GM23338 (cell line): ENCODE data around the gene RPP21. TPM values are rescaled to one million over a fixed set of nuclear protein-coding genes. Genes with fewer than 3 reads are reported as not detected.

Source experiments
- ATAC-seq: fragments of 200-7000 bp; cut with Tn5 transposase; 3 replicates; pipeline ENCODE4 v1.9.1; 2020
- DNase-seq: peaks from one replicate; pipeline ENCODE4 v3.0.0-alpha.2; 2015; ENCODE audit warnings: low spot score
- H2AFZ ChIP-seq: fragments of 200-600 bp; sonication (generic); 2 replicates; pipeline ENCODE4 v1.8.0; 2016; ENCODE audit warnings: antibody characterized with exemption, mild to moderate bottlenecking, moderate library complexity
- H3F3A ChIP-seq: fragments of 200-600 bp; sonication (generic); replicated peaks from 2 replicates; pipeline ENCODE4 v1.8.0; 2017; ENCODE audit warnings: antibody characterized with exemption, mixed run types, low read depth
- H3K27ac ChIP-seq: fragments of 200-600 bp; sonication (generic); 2 replicates; pipeline ENCODE4 v1.6.1; 2016; ENCODE audit warnings: low read depth
- H3K27me3 ChIP-seq: fragments of 200-600 bp; sonication (generic); 2 replicates; pipeline ENCODE4 v1.8.0; 2016; ENCODE audit warnings: mild to moderate bottlenecking, mixed run types, moderate library complexity; ENCODE audit not compliant: insufficient read depth
- H3K36me3 ChIP-seq: fragments of 200-600 bp; sonication (generic); 2 replicates; pipeline ENCODE4 v1.8.0; 2016; ENCODE audit warnings: mild to moderate bottlenecking; ENCODE audit not compliant: insufficient read depth
- H3K4me1 ChIP-seq: fragments of 200-600 bp; sonication (generic); 2 replicates; pipeline ENCODE4 v1.8.0; 2016; ENCODE audit warnings: mild to moderate bottlenecking, moderate library complexity; ENCODE audit not compliant: insufficient read depth
- H3K4me2 ChIP-seq: fragments of 200-600 bp; sonication (generic); 2 replicates; pipeline ENCODE4 v1.7.1; 2017; ENCODE audit warnings: mixed run types
- H3K4me3 ChIP-seq: fragments of 200-600 bp; sonication (generic); 2 replicates; pipeline ENCODE4 v1.6.1; 2016; ENCODE audit warnings: mixed run types
- H3K79me2 ChIP-seq: fragments of 200-600 bp; sonication (generic); replicated peaks from 2 replicates; pipeline ENCODE4 v1.8.0; 2017; ENCODE audit warnings: mild to moderate bottlenecking; ENCODE audit not compliant: insufficient read depth
- H3K9me2 ChIP-seq: fragments of 200-600 bp; sonication (generic); 2 replicates; pipeline ENCODE4 v1.8.0; 2017; ENCODE audit not compliant: insufficient read depth
- H4K20me1 ChIP-seq: fragments of 200-600 bp; sonication (generic); replicated peaks from 2 replicates; pipeline ENCODE4 v1.8.0; 2017; ENCODE audit warnings: mild to moderate bottlenecking; ENCODE audit not compliant: insufficient read depth
- H3K27ac Mint-ChIP-seq: 2 replicates; pipeline ENCODE4 v1.8.0; 2020; ENCODE audit warnings: inconsistent platforms, mild to moderate bottlenecking, moderate library complexity, mixed read lengths
- H3K27me3 Mint-ChIP-seq: 3 replicates; pipeline ENCODE4 v1.8.0; 2022; ENCODE audit warnings: low read depth, mild to moderate bottlenecking, moderate library complexity, mixed read lengths, inconsistent platforms; ENCODE audit not compliant: insufficient read depth, poor library complexity
- H3K36me3 Mint-ChIP-seq: 3 replicates; pipeline ENCODE4 v1.8.0; 2021; ENCODE audit warnings: low read depth, mild to moderate bottlenecking, inconsistent platforms, moderate library complexity, mixed read lengths
- H3K4me1 Mint-ChIP-seq: 3 replicates; pipeline ENCODE4 v1.8.0; 2020; ENCODE audit warnings: mild to moderate bottlenecking, inconsistent platforms, mixed read lengths
- H3K4me3 Mint-ChIP-seq: 3 replicates; pipeline ENCODE4 v1.8.0; 2021; ENCODE audit warnings: moderate library complexity, mild to moderate bottlenecking, inconsistent platforms, mixed read lengths
- H3K9me3 Mint-ChIP-seq: 3 replicates; pipeline ENCODE4 v1.8.0; 2020; ENCODE audit warnings: moderate library complexity, mild to moderate bottlenecking, inconsistent platforms, mixed read lengths
- CREB1 ChIP-seq: fragments of 250-450 bp; sonication (Bioruptor Pico); IDR thresholded peaks from 2 replicates; pipeline ENCODE4 v1.5.0; 2020; ENCODE audit warnings: low read depth, mild to moderate bottlenecking, moderate library complexity
- EZH2 ChIP-seq: fragments of 200-600 bp; sonication (generic); IDR thresholded peaks from one replicate; pipeline ENCODE4 v1.8.0; 2017; ENCODE audit warnings: antibody characterized with exemption, mild to moderate bottlenecking, low read depth; ENCODE audit not compliant: unreplicated experiment
- EZH2phosphoT487 ChIP-seq: fragments of 200-600 bp; sonication (generic); IDR thresholded peaks from one replicate; pipeline ENCODE4 v1.8.1; 2018; ENCODE audit warnings: antibody characterized with exemption; ENCODE audit not compliant: unreplicated experiment
- JUNB ChIP-seq: IDR thresholded peaks from one replicate; pipeline ENCODE4 v1.6.1; 2016; ENCODE audit warnings: antibody characterized with exemption; ENCODE audit not compliant: unreplicated experiment
- NANOG ChIP-seq: IDR thresholded peaks from 2 replicates; pipeline ENCODE4 v1.6.1; 2016; ENCODE audit warnings: antibody characterized with exemption, borderline replicate concordance
- POLR2AphosphoS5 ChIP-seq: IDR thresholded peaks from 2 replicates; pipeline ENCODE4 v1.6.1; 2016; ENCODE audit warnings: antibody characterized with exemption, low read depth
- STAT1 ChIP-seq: IDR thresholded peaks from one replicate; pipeline ENCODE4 v1.6.1; 2016; ENCODE audit warnings: antibody characterized with exemption; ENCODE audit not compliant: unreplicated experiment
- ZNF114 ChIP-seq: fragments of 250-450 bp; sonication (Bioruptor Pico); IDR thresholded peaks from 2 replicates; pipeline ENCODE4 v1.5.0; 2020; ENCODE audit warnings: mild to moderate bottlenecking, moderate library complexity
- ZNF331 ChIP-seq: fragments of 250-450 bp; sonication (Bioruptor Pico); IDR thresholded peaks from 2 replicates; pipeline ENCODE4 v1.5.0; 2020; ENCODE audit warnings: low read depth, mild to moderate bottlenecking, moderate library complexity
- polyA plus RNA-seq: library from polyadenylated mRNA; unstranded; fragments of >200 nt; fragmentation: Nextera tagmentation; extraction: Ambion mirVana; gene quantifications from 2 replicates; pipeline ENCODE4 v1.2.1, GENCODE V29; 2016
- total RNA-seq: library from RNA; depleted of rRNA; stranded (reverse); fragments of >200 nt; shearing (Covaris generic); gene quantifications from 2 replicates; pipeline ENCODE4 v1.2.3, GENCODE V29; 2014
- TF ChIP-seq, protein P1 (sequence below), 2 experiments: fragments of 200-600 bp in 1 of 2; sonication (generic) in 1 of 2; conservative IDR thresholded peaks; 2 replicates each; pipeline versions ENCODE4 v1.5.1 to v1.6.1; 2016 to 2017; ENCODE audit warnings: antibody characterized with exemption in 2 of 2, low read depth in 2 of 2, mild to moderate bottlenecking in 2 of 2, moderate library complexity in 1 of 2
- TF ChIP-seq, protein P2 (sequence below): IDR thresholded peaks from one replicate; pipeline ENCODE4 v1.6.1; 2018; ENCODE audit warnings: antibody characterized with exemption; ENCODE audit not compliant: unreplicated experiment
- TF ChIP-seq, protein P3 (sequence below): fragments of 250-450 bp; sonication (Bioruptor Pico); IDR thresholded peaks from 2 replicates; pipeline ENCODE4 v1.5.0; 2020; ENCODE audit warnings: mild to moderate bottlenecking, moderate library complexity
- TF ChIP-seq, protein P4 (sequence below): IDR thresholded peaks from 2 replicates; pipeline ENCODE4 v1.6.1; 2016; ENCODE audit warnings: antibody characterized with exemption

The RPP21 gene
- total and polyA plus RNA-seq, 2 experiments from 2014 or later = 63.7 to 161 TPM

DNA sequence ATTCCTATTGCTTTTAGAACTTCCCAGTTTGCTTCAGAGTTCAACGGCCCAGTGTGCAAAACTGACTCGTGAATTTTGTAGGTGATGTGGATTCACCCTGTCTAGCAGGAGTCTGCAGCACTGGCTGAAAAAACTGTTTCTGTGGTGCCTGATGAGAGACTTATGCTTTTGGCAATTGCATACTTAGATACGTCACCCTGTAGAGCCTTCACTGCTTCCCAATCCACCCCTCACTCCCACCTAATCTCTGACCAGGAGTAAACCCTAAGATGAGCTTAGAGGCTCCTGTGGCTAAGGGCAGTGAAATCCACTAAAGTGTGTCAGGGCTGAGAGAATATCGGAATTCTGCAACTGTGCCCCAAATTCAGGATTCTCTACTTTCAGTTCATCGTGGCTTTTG, 14.3 kb downstream of the RPP21 start:
- Mint-ChIP-seq H3K27me3 (peaks cover 8% of the 10 kb centered on the region), H3K27ac (no peak overlapping the region), H3K4me3 (no peak overlapping the region), H3K4me1 (peaks cover 5% of the 10 kb centered on the region; the same call in 2 of the 3 replicates), H3K36me3 (no peaks in the 10 kb centered on the region), H3K9me3 (no peaks in the 10 kb centered on the region; the same call in 2 of the 3 replicates)
- no peaks in the 10 kb centered on the region for H4K20me1 ChIP-seq
- peaks cover 7% of the 10 kb centered on the region; the same call in 1 of the 2 replicates for H3K4me1 ChIP-seq
- ATAC-seq (no peak), DNase-seq (no peak)
- no peaks in the 10 kb centered on the region; the same call in 1 of the 2 replicates for H3F3A ChIP-seq
- no peak overlapping the region for H3K4me3 ChIP-seq
- peak overlapping the region; percentile 33; the same call in 1 of the 2 replicates for H2AFZ ChIP-seq
- H3K9me2 ChIP-seq = no peaks in the 10 kb centered on the region
- H3K4me2 ChIP-seq = no peak overlapping the region
- H3K27ac ChIP-seq = no peak overlapping the region
- H3K27me3 ChIP-seq = peaks cover 26% of the 10 kb centered on the region
- H3K36me3 ChIP-seq = no peaks in the 10 kb centered on the region
- TF ChIP-seq, protein P1, sequence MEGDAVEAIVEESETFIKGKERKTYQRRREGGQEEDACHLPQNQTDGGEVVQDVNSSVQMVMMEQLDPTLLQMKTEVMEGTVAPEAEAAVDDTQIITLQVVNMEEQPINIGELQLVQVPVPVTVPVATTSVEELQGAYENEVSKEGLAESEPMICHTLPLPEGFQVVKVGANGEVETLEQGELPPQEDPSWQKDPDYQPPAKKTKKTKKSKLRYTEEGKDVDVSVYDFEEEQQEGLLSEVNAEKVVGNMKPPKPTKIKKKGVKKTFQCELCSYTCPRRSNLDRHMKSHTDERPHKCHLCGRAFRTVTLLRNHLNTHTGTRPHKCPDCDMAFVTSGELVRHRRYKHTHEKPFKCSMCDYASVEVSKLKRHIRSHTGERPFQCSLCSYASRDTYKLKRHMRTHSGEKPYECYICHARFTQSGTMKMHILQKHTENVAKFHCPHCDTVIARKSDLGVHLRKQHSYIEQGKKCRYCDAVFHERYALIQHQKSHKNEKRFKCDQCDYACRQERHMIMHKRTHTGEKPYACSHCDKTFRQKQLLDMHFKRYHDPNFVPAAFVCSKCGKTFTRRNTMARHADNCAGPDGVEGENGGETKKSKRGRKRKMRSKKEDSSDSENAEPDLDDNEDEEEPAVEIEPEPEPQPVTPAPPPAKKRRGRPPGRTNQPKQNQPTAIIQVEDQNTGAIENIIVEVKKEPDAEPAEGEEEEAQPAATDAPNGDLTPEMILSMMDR (conservative IDR thresholded peaks at IDR 0.05; ENCODE audit: low read depth in 2 of 2) = no peak
- TF ChIP-seq ZNF331 (no peak), NANOG (no peak), CREB1 (no peak), STAT1 (no peak), EZH2 (no peak), JUNB (no peak), ZNF114 (CRISPR knock-in tag) (no peak), POLR2AphosphoS5 (no peak), EZH2phosphoT487 (no peak)
- TF ChIP-seq, protein P2, sequence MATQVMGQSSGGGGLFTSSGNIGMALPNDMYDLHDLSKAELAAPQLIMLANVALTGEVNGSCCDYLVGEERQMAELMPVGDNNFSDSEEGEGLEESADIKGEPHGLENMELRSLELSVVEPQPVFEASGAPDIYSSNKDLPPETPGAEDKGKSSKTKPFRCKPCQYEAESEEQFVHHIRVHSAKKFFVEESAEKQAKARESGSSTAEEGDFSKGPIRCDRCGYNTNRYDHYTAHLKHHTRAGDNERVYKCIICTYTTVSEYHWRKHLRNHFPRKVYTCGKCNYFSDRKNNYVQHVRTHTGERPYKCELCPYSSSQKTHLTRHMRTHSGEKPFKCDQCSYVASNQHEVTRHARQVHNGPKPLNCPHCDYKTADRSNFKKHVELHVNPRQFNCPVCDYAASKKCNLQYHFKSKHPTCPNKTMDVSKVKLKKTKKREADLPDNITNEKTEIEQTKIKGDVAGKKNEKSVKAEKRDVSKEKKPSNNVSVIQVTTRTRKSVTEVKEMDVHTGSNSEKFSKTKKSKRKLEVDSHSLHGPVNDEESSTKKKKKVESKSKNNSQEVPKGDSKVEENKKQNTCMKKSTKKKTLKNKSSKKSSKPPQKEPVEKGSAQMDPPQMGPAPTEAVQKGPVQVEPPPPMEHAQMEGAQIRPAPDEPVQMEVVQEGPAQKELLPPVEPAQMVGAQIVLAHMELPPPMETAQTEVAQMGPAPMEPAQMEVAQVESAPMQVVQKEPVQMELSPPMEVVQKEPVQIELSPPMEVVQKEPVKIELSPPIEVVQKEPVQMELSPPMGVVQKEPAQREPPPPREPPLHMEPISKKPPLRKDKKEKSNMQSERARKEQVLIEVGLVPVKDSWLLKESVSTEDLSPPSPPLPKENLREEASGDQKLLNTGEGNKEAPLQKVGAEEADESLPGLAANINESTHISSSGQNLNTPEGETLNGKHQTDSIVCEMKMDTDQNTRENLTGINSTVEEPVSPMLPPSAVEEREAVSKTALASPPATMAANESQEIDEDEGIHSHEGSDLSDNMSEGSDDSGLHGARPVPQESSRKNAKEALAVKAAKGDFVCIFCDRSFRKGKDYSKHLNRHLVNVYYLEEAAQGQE = no peak
- TF ChIP-seq, protein P3, sequence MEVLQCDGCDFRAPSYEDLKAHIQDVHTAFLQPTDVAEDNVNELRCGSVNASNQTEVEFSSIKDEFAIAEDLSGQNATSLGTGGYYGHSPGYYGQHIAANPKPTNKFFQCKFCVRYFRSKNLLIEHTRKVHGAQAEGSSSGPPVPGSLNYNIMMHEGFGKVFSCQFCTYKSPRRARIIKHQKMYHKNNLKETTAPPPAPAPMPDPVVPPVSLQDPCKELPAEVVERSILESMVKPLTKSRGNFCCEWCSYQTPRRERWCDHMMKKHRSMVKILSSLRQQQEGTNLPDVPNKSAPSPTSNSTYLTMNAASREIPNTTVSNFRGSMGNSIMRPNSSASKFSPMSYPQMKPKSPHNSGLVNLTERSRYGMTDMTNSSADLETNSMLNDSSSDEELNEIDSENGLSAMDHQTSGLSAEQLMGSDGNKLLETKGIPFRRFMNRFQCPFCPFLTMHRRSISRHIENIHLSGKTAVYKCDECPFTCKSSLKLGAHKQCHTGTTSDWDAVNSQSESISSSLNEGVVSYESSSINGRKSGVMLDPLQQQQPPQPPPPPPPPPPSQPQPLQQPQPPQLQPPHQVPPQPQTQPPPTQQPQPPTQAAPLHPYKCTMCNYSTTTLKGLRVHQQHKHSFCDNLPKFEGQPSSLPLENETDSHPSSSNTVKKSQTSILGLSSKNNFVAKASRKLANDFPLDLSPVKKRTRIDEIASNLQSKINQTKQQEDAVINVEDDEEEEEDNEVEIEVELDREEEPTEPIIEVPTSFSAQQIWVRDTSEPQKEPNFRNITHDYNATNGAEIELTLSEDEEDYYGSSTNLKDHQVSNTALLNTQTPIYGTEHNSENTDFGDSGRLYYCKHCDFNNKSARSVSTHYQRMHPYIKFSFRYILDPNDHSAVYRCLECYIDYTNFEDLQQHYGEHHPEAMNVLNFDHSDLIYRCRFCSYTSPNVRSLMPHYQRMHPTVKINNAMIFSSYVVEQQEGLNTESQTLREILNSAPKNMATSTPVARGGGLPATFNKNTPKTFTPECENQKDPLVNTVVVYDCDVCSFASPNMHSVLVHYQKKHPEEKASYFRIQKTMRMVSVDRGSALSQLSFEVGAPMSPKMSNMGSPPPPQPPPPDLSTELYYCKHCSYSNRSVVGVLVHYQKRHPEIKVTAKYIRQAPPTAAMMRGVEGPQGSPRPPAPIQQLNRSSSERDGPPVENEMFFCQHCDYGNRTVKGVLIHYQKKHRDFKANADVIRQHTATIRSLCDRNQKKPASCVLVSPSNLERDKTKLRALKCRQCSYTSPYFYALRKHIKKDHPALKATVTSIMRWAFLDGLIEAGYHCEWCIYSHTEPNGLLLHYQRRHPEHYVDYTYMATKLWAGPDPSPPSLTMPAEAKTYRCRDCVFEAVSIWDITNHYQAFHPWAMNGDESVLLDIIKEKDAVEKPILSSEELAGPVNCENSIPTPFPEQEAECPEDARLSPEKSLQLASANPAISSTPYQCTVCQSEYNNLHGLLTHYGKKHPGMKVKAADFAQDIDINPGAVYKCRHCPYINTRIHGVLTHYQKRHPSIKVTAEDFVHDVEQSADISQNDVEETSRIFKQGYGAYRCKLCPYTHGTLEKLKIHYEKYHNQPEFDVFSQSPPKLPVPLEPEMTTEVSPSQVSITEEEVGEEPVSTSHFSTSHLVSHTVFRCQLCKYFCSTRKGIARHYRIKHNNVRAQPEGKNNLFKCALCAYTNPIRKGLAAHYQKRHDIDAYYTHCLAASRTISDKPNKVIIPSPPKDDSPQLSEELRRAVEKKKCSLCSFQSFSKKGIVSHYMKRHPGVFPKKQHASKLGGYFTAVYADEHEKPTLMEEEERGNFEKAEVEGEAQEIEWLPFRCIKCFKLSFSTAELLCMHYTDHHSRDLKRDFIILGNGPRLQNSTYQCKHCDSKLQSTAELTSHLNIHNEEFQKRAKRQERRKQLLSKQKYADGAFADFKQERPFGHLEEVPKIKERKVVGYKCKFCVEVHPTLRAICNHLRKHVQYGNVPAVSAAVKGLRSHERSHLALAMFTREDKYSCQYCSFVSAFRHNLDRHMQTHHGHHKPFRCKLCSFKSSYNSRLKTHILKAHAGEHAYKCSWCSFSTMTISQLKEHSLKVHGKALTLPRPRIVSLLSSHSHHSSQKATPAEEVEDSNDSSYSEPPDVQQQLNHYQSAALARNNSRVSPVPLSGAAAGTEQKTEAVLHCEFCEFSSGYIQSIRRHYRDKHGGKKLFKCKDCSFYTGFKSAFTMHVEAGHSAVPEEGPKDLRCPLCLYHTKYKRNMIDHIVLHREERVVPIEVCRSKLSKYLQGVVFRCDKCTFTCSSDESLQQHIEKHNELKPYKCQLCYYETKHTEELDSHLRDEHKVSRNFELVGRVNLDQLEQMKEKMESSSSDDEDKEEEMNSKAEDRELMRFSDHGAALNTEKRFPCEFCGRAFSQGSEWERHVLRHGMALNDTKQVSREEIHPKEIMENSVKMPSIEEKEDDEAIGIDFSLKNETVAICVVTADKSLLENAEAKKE (CRISPR knock-in tag) = no peak
- TF ChIP-seq, protein P4, sequence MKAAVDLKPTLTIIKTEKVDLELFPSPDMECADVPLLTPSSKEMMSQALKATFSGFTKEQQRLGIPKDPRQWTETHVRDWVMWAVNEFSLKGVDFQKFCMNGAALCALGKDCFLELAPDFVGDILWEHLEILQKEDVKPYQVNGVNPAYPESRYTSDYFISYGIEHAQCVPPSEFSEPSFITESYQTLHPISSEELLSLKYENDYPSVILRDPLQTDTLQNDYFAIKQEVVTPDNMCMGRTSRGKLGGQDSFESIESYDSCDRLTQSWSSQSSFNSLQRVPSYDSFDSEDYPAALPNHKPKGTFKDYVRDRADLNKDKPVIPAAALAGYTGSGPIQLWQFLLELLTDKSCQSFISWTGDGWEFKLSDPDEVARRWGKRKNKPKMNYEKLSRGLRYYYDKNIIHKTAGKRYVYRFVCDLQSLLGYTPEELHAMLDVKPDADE = no peak
- H3K79me2 ChIP-seq = no peaks in the 10 kb centered on the region
